K562 (cell line): ENCODE data around the gene OR5A1. TPM values are rescaled to one million over a fixed set of nuclear protein-coding genes. Genes with fewer than 3 reads are reported as not detected.

Experiments used
- MYNN ChIP-seq, 2 experiments: sonication (generic); formaldehyde crosslinking in 1 of 2; IDR thresholded peaks; 2 replicates each; pipeline versions ENCODE4 v1.5.0 to v1.6.1; 2016 to 2020; ENCODE audit warnings: antibody characterized with exemption in 1 of 2, missing genetic modification reagents in 1 of 2
- PKNOX1 ChIP-seq: fragments of 450-650 bp; IDR thresholded peaks from 2 replicates; pipeline ENCODE4 v1.6.1; 2016
- SAP30 ChIP-seq: fragments of 200-600 bp; sonication (generic); IDR thresholded peaks from 2 replicates; pipeline ENCODE4 v1.6.1; 2012; ENCODE audit warnings: borderline replicate concordance, low read depth, mild to moderate bottlenecking, moderate library complexity, low read length, control low read depth, inconsistent platforms; ENCODE audit not compliant: insufficient read depth, poor library complexity, severe bottlenecking
- SMAD4 ChIP-seq: fragments of 250-450 bp; sonication (Bioruptor Pico); conservative IDR thresholded peaks from 2 replicates; pipeline ENCODE4 v1.8.0; 2021; ENCODE audit warnings: inconsistent platforms, mild to moderate bottlenecking, moderate library complexity
- TSC22D4 ChIP-seq: fragments of 450-650 bp; IDR thresholded peaks from 2 replicates; pipeline ENCODE4 v1.6.1; 2016; ENCODE audit warnings: missing genetic modification characterization, missing biosample characterization, control low read depth
- ZNF124 ChIP-seq: sonication (generic); formaldehyde crosslinking; IDR thresholded peaks from 2 replicates; pipeline ENCODE4 v1.8.1; 2022; ENCODE audit warnings: missing genetic modification reagents
- ZNF431 ChIP-seq: sonication (generic); formaldehyde crosslinking; IDR thresholded peaks from 2 replicates; pipeline ENCODE4 v1.8.0; 2022; ENCODE audit warnings: mild to moderate bottlenecking, missing genetic modification reagents
- ZNF609 ChIP-seq: sonication (generic); formaldehyde crosslinking; IDR thresholded peaks from 2 replicates; pipeline ENCODE4 v1.8.1; 2023; ENCODE audit warnings: missing genetic modification reagents, mild to moderate bottlenecking, borderline replicate concordance
- polyA plus RNA-seq, 8 experiments: library from polyadenylated mRNA; depleted of rRNA in 4 of 8; stranded (reverse) in 5 of 8; unstranded in 3 of 8; fragments of >200 nt; fragmentation: Nextera tagmentation in 2 of 8; fragmentation: Illumina TruSeq in 1 of 8; extraction: Ambion mirVana in 2 of 8; extraction: Trizol in 1 of 8; gene quantifications; 2 replicates each; pipeline versions ENCODE4 v1.2.1 to v1.2.3, GENCODE V29; 2011 to 2014; ENCODE audit warnings: inconsistent platforms in 1 of 8, missing spikeins in 1 of 8
- total RNA-seq, 7 experiments: library from RNA; depleted of rRNA in 6 of 7; stranded (reverse); fragments of >200 nt in 6 of 7; fragmentation: Illumina TruSeq in 2 of 7; extraction: Trizol in 2 of 7; gene quantifications; 2 replicates each; pipeline versions ENCODE4 v1.2.1 to v1.2.3, GENCODE V29; 2011 to 2021; ENCODE audit warnings: low replicate concordance in 1 of 7
- TF ChIP-seq, protein P1 (sequence below): sonication (generic); formaldehyde crosslinking; IDR thresholded peaks from 2 replicates; pipeline ENCODE4 v1.4.0; 2020; ENCODE audit warnings: mild to moderate bottlenecking, missing genetic modification reagents

Gene OR5A1
- total and polyA plus RNA-seq, 9 of the 15 experiments (the other 6 are each of a cell fraction or from before 2014, with no cell fraction given) = not detected

DNA sequence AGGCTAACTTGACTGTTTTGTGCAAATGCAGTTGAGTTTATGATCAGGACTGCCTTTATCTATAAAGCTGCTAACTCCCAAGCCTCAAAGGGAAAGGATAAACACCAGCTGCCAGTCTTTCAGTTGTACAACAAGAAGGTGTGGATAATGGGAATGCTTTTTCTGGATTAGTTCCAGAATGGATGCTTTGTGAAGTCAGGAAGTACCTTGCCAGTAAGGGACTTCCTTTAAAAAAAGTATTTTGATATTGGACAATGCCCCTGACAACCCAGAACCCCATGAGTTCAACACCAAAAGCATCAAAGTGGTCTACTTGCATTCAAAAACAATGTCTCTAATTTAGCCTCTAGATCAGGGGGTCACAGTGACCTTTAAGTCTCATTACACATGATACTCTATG lies 42.1 kb upstream of the OR5A1 start (continued):
- TF ChIP-seq PKNOX1 = no peak
- no peak for TF ChIP-seq ZNF431 (CRISPR knock-in tag)
- no peak for TF ChIP-seq SMAD4 (CRISPR knock-in tag)
- no peak for TF ChIP-seq TSC22D4 (tag)
- TF ChIP-seq MYNN (IDR thresholded peaks at IDR 0.05) = no peak
- no peak for TF ChIP-seq MYNN (CRISPR knock-in tag; IDR thresholded peaks at IDR 0.05)
- TF ChIP-seq, protein P1, sequence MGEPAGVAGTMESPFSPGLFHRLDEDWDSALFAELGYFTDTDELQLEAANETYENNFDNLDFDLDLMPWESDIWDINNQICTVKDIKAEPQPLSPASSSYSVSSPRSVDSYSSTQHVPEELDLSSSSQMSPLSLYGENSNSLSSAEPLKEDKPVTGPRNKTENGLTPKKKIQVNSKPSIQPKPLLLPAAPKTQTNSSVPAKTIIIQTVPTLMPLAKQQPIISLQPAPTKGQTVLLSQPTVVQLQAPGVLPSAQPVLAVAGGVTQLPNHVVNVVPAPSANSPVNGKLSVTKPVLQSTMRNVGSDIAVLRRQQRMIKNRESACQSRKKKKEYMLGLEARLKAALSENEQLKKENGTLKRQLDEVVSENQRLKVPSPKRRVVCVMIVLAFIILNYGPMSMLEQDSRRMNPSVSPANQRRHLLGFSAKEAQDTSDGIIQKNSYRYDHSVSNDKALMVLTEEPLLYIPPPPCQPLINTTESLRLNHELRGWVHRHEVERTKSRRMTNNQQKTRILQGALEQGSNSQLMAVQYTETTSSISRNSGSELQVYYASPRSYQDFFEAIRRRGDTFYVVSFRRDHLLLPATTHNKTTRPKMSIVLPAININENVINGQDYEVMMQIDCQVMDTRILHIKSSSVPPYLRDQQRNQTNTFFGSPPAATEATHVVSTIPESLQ (CRISPR knock-in tag) = no peak
- TF ChIP-seq SAP30 = no peak
- TF ChIP-seq ZNF124 (CRISPR knock-in tag) = no peak
- no peak for TF ChIP-seq ZNF609 (CRISPR knock-in tag)
